SK-N-SH treated with all-trans-retinoic acid at 6 μM for 48 hours (cell line): ENCODE data around the gene DDX60.

Source experiments
- ATAC-seq: fragments of 200-7000 bp; cut with Tn5 transposase; 3 replicates; pipeline ENCODE4 v1.9.1; 2020; ENCODE audit warnings: mild to moderate bottlenecking, moderate library complexity
- ARNTL ChIP-seq: fragments of 450-650 bp; formaldehyde crosslinking; IDR thresholded peaks from 2 replicates; pipeline ENCODE4 v1.5.0; 2020; ENCODE audit warnings: low read depth, mild to moderate bottlenecking, moderate library complexity, borderline replicate concordance
- BACH2 ChIP-seq: fragments of 250-450 bp; sonication (Bioruptor Pico); IDR thresholded peaks from 2 replicates; pipeline ENCODE4 v1.9.0; 2021; ENCODE audit warnings: mild to moderate bottlenecking, borderline replicate concordance
- CSDC2 ChIP-seq: fragments of 250-450 bp; sonication (Bioruptor Pico); IDR thresholded peaks from 2 replicates; pipeline ENCODE4 v1.5.0; 2020; ENCODE audit warnings: mild to moderate bottlenecking, moderate library complexity
- ESRRG ChIP-seq: fragments of 250-450 bp; sonication (Bioruptor Pico); IDR thresholded peaks from 2 replicates; pipeline ENCODE4 v1.6.1; 2021; ENCODE audit warnings: mild to moderate bottlenecking
- GLIS3 ChIP-seq: fragments of 250-450 bp; sonication (Bioruptor Pico); IDR thresholded peaks from 2 replicates; pipeline ENCODE4 v1.5.0; 2020; ENCODE audit warnings: mild to moderate bottlenecking, moderate library complexity
- OSR1 ChIP-seq: fragments of 250-450 bp; sonication (Bioruptor Pico); IDR thresholded peaks from 2 replicates; pipeline ENCODE4 v1.8.0; 2022; ENCODE audit warnings: moderate library complexity, mild to moderate bottlenecking, inconsistent platforms
- PPARA ChIP-seq: fragments of 250-450 bp; sonication (Bioruptor Pico); IDR thresholded peaks from 2 replicates; pipeline ENCODE4 v1.5.0; 2020; ENCODE audit warnings: mild to moderate bottlenecking, borderline replicate concordance
- RARB ChIP-seq: fragments of 250-450 bp; sonication (Bioruptor Pico); IDR thresholded peaks from 2 replicates; pipeline ENCODE4 v1.8.0; 2021; ENCODE audit warnings: mild to moderate bottlenecking, moderate library complexity
- SNAI2 ChIP-seq: fragments of 250-450 bp; sonication (Bioruptor Pico); IDR thresholded peaks from 2 replicates; pipeline ENCODE4 v1.5.0; 2020; ENCODE audit warnings: mild to moderate bottlenecking, moderate library complexity
- TCF4 ChIP-seq: fragments of 250-450 bp; sonication (Bioruptor Pico); IDR thresholded peaks from 2 replicates; pipeline ENCODE4 v1.8.0; 2021; ENCODE audit warnings: mild to moderate bottlenecking, moderate library complexity, borderline replicate concordance
- TOX ChIP-seq: fragments of 250-450 bp; sonication (Bioruptor Pico); IDR thresholded peaks from 2 replicates; pipeline ENCODE4 v1.8.0; 2021; ENCODE audit warnings: mild to moderate bottlenecking, moderate library complexity, borderline replicate concordance
- ZC3H10 ChIP-seq: fragments of 250-450 bp; sonication (Bioruptor Pico); IDR thresholded peaks from 2 replicates; pipeline ENCODE4 v1.5.1; 2021; ENCODE audit warnings: mild to moderate bottlenecking, moderate library complexity
- ZFP3 ChIP-seq: fragments of 250-450 bp; sonication (Bioruptor Pico); IDR thresholded peaks from 2 replicates; pipeline ENCODE4 v1.5.0; 2020; ENCODE audit warnings: mild to moderate bottlenecking, moderate library complexity
- ZFP30 ChIP-seq: fragments of 450-650 bp; formaldehyde crosslinking; IDR thresholded peaks from 2 replicates; pipeline ENCODE4 v1.5.0; 2022; ENCODE audit warnings: mild to moderate bottlenecking, moderate library complexity
- ZNF565 ChIP-seq: fragments of 450-650 bp; formaldehyde crosslinking; conservative IDR thresholded peaks from 2 replicates; pipeline ENCODE4 v1.5.0; 2020; ENCODE audit warnings: low read depth, mild to moderate bottlenecking, moderate library complexity
- ZNF70 ChIP-seq: fragments of 450-650 bp; formaldehyde crosslinking; IDR thresholded peaks from 2 replicates; pipeline ENCODE4 v1.5.0; 2020; ENCODE audit warnings: mild to moderate bottlenecking, moderate library complexity
- ZNF8 ChIP-seq: fragments of 450-650 bp; formaldehyde crosslinking; IDR thresholded peaks from 2 replicates; pipeline ENCODE4 v1.5.0; 2020; ENCODE audit warnings: mild to moderate bottlenecking, moderate library complexity
- TF ChIP-seq, protein P1 (sequence below): fragments of 250-450 bp; sonication (Bioruptor Pico); IDR thresholded peaks from 2 replicates; pipeline ENCODE4 v1.5.1; 2020; ENCODE audit warnings: low read depth, mild to moderate bottlenecking, moderate library complexity
- TF ChIP-seq, protein P2 (sequence below): fragments of 250-450 bp; sonication (Bioruptor Pico); IDR thresholded peaks from 2 replicates; pipeline ENCODE4 v1.8.0; 2021; ENCODE audit warnings: low read depth, mild to moderate bottlenecking, moderate library complexity, borderline replicate concordance
- TF ChIP-seq, protein P3 (sequence below): fragments of 250-450 bp; sonication (Bioruptor Pico); IDR thresholded peaks from 2 replicates; pipeline ENCODE4 v1.5.1; 2021; ENCODE audit warnings: mild to moderate bottlenecking, moderate library complexity
- TF ChIP-seq, protein P4 (sequence below): fragments of 250-450 bp; sonication (Bioruptor Pico); IDR thresholded peaks from 2 replicates; pipeline ENCODE4 v1.8.0; 2020; ENCODE audit warnings: mild to moderate bottlenecking, moderate library complexity, borderline replicate concordance
- TF ChIP-seq, protein P5 (sequence below): fragments of 250-450 bp; sonication (Bioruptor Pico); IDR thresholded peaks from 2 replicates; pipeline ENCODE4 v1.5.0; 2020; ENCODE audit warnings: mild to moderate bottlenecking, moderate library complexity

The DDX60 gene

DNA sequence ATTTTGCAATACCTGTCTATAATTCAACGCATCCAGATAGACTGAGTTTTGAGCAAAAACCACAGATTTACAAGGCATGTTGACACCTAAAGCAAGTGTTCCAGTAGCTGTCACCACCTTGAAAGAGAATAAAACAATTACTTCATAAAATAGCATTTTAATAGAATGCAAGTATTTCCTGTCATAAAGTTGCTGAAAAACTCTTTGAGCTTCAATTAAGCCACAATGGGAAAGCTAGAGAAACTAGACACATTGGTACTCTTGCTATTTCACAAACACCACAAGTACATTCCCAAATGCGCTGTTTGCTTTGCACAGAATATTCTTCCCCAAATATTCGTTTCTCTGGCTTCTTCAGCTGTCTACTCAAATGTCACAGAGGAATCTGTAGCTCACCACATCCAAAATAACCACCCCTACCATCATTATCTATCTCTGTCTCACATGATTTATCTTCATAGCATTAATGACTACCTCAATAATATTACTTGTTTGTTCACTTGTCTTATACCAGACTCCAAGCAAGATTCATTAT lies 70.3 kb downstream of the DDX60 start:
- no peak for ATAC-seq
- no peak for TF ChIP-seq ZFP3 (CRISPR knock-in tag)
- no peak for TF ChIP-seq RARB (CRISPR knock-in tag)
- TF ChIP-seq, protein P1, sequence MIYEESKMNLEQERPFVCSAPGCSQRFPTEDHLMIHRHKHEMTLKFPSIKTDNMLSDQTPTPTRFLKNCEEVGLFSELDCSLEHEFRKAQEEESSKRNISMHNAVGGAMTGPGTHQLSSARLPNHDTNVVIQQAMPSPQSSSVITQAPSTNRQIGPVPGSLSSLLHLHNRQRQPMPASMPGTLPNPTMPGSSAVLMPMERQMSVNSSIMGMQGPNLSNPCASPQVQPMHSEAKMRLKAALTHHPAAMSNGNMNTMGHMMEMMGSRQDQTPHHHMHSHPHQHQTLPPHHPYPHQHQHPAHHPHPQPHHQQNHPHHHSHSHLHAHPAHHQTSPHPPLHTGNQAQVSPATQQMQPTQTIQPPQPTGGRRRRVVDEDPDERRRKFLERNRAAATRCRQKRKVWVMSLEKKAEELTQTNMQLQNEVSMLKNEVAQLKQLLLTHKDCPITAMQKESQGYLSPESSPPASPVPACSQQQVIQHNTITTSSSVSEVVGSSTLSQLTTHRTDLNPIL (CRISPR knock-in tag): no peak
- TF ChIP-seq ZNF8 (CRISPR knock-in tag): no peak
- no peak for TF ChIP-seq SNAI2 (CRISPR knock-in tag)
- no peak for TF ChIP-seq BACH2
- TF ChIP-seq GLIS3 (CRISPR knock-in tag): no peak
- TF ChIP-seq OSR1 (CRISPR knock-in tag): no peak
- no peak for TF ChIP-seq ZNF565 (CRISPR knock-in tag)
- no peak for TF ChIP-seq TOX (CRISPR knock-in tag)
- TF ChIP-seq ARNTL: no peak
- TF ChIP-seq PPARA (CRISPR knock-in tag): no peak
- no peak for TF ChIP-seq CSDC2
- no peak for TF ChIP-seq ZC3H10 (CRISPR knock-in tag)
- no peak for TF ChIP-seq ESRRG (CRISPR knock-in tag)
- no peak for TF ChIP-seq ZFP30
- TF ChIP-seq, protein P2, sequence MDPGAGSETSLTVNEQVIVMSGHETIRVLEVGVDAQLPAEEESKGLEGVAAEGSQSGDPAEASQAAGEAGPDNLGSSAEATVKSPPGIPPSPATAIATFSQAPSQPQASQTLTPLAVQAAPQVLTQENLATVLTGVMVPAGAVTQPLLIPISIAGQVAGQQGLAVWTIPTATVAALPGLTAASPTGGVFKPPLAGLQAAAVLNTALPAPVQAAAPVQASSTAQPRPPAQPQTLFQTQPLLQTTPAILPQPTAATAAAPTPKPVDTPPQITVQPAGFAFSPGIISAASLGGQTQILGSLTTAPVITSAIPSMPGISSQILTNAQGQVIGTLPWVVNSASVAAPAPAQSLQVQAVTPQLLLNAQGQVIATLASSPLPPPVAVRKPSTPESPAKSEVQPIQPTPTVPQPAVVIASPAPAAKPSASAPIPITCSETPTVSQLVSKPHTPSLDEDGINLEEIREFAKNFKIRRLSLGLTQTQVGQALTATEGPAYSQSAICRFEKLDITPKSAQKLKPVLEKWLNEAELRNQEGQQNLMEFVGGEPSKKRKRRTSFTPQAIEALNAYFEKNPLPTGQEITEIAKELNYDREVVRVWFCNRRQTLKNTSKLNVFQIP: no peak
- no peak for TF ChIP-seq ZNF70 (CRISPR knock-in tag)
- TF ChIP-seq, protein P3, sequence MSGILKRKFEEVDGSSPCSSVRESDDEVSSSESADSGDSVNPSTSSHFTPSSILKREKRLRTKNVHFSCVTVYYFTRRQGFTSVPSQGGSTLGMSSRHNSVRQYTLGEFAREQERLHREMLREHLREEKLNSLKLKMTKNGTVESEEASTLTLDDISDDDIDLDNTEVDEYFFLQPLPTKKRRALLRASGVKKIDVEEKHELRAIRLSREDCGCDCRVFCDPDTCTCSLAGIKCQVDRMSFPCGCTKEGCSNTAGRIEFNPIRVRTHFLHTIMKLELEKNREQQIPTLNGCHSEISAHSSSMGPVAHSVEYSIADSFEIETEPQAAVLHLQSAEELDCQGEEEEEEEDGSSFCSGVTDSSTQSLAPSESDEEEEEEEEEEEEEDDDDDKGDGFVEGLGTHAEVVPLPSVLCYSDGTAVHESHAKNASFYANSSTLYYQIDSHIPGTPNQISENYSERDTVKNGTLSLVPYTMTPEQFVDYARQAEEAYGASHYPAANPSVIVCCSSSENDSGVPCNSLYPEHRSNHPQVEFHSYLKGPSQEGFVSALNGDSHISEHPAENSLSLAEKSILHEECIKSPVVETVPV: no peak

DNA sequence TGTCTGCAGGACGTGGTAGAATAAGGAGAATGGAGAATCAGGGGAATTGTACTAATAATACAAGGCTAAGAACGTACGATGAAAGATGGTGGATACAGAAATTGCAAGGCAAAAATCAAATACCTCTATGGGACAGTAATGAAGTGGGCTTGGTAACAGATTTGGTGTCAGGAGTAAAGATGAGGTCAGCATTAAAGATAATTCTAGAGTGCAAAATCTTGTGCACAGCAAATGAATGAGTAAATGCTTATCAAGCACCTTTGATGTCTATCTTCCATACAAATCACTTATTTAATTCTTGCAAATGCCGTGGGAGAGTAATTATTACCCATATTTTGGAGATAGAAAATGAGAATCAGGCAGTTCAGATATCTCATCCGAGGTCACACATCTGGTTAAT lies 70.9 kb downstream of the DDX60 start:
- TF ChIP-seq, protein P4, sequence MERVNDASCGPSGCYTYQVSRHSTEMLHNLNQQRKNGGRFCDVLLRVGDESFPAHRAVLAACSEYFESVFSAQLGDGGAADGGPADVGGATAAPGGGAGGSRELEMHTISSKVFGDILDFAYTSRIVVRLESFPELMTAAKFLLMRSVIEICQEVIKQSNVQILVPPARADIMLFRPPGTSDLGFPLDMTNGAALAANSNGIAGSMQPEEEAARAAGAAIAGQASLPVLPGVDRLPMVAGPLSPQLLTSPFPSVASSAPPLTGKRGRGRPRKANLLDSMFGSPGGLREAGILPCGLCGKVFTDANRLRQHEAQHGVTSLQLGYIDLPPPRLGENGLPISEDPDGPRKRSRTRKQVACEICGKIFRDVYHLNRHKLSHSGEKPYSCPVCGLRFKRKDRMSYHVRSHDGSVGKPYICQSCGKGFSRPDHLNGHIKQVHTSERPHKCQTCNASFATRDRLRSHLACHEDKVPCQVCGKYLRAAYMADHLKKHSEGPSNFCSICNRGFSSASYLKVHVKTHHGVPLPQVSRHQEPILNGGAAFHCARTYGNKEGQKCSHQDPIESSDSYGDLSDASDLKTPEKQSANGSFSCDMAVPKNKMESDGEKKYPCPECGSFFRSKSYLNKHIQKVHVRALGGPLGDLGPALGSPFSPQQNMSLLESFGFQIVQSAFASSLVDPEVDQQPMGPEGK: no peak
- TF ChIP-seq GLIS3 (CRISPR knock-in tag) (no peak), BACH2 (no peak), ZNF70 (CRISPR knock-in tag) (no peak), ESRRG (CRISPR knock-in tag) (no peak), ZFP3 (CRISPR knock-in tag) (no peak), TOX (CRISPR knock-in tag) (no peak), ARNTL (no peak), ZC3H10 (CRISPR knock-in tag) (no peak), SNAI2 (CRISPR knock-in tag) (no peak), PPARA (CRISPR knock-in tag) (no peak), RARB (CRISPR knock-in tag) (no peak), TCF4 (no peak), ZNF565 (CRISPR knock-in tag) (no peak)
- TF ChIP-seq, protein P1 (CRISPR knock-in tag): no peak
- TF ChIP-seq, protein P3: no peak
- TF ChIP-seq, protein P2: no peak
- TF ChIP-seq, protein P5, sequence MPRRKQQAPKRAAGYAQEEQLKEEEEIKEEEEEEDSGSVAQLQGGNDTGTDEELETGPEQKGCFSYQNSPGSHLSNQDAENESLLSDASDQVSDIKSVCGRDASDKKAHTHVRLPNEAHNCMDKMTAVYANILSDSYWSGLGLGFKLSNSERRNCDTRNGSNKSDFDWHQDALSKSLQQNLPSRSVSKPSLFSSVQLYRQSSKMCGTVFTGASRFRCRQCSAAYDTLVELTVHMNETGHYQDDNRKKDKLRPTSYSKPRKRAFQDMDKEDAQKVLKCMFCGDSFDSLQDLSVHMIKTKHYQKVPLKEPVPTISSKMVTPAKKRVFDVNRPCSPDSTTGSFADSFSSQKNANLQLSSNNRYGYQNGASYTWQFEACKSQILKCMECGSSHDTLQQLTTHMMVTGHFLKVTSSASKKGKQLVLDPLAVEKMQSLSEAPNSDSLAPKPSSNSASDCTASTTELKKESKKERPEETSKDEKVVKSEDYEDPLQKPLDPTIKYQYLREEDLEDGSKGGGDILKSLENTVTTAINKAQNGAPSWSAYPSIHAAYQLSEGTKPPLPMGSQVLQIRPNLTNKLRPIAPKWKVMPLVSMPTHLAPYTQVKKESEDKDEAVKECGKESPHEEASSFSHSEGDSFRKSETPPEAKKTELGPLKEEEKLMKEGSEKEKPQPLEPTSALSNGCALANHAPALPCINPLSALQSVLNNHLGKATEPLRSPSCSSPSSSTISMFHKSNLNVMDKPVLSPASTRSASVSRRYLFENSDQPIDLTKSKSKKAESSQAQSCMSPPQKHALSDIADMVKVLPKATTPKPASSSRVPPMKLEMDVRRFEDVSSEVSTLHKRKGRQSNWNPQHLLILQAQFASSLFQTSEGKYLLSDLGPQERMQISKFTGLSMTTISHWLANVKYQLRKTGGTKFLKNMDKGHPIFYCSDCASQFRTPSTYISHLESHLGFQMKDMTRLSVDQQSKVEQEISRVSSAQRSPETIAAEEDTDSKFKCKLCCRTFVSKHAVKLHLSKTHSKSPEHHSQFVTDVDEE (CRISPR knock-in tag): no peak
- no peak for ATAC-seq
